Measurements from ENCODE around the gene SCO2.
"Not testable (repeated sequence)": the region's sequence is repeated elsewhere in the genome, so short reads cannot be mapped to it uniquely, and the experiment has no call there.

SCO2 gene

DNA sequence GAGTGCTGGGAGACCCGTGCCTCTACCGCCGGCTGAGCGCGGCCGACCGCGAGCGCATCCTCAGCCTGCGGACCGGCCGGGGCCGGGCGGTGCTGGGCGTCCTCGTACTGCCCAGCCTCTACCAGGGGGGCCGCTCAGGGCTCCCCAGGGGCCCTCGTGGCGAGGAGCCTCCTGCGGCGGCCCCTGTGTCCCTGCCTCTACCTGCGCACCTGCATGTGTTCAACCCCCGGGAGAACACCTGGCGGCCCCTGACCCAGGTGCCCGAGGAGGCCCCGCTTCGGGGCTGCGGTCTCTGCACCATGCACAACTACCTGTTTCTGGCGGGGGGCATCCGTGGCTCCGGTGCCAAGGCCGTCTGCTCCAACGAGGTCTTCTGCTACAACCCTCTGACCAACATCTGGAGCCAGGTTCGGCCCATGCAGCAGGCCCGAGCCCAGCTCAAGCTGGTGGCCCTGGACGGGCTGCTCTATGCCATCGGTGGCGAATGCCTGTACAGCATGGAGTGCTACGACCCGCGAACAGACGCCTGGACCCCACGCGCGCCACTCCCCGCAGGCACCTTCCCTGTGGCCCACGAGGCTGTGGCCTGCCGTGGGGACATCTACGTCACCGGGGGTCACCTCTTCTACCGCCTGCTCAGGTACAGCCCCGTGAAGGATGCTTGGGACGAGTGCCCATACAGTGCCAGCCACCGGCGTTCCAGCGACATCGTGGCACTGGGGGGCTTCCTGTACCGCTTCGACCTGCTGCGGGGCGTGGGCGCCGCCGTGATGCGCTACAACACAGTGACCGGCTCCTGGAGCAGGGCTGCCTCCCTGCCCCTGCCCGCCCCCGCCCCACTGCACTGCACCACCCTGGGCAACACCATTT, 23.8 kb upstream of the SCO2 start:
- DNase-seq, result no peak

DNA sequence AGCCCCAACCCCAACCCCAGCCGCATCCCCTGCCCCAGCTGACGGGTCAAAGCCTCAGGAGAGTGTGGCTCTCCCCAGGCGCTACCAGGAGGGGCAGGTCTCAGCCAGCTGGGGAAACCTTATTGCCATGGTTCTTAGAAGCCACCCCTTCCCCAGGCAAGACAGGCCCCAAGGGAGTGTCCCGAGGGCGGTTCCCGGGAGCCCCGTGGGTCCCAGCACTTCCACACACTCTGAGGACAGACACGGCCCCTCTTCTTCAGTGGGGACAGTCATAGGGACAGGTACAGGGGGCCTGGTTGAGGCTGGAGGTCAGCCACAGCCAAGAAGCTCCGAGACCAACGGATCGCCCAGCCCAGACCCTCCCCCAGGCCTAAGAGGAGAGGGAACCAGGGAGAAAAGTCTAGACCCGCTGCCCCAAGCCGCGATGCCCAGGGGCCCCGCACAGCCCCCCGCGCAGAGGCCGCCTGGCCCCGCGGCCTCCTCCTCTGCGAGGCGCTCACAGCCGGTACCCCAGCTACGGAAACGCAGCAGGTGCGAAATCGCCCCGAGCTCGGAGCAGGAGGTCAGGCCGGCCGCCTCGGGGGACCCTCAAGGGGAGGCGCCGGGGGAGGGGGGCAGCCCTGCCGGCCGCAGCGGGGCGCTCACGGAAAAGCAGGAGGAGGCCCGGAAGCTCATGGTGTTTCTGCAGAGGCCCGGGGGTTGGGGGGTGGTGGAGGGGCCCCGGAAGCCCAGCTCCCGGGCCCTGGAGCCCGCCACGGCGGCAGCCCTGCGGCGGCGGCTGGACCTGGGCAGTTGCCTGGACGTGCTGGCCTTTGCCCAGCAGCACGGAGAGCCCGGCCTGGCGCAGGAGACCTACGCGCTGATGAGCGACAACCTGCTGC, 22.9 kb upstream of the SCO2 start:
- no peak for DNase-seq

GRCh38 chr22:50547263-50547985, 22.0 kb upstream of the SCO2 start:
- no peak for DNase-seq

- DNase-seq, result no peak
Observed at GRCh38 chr22:50546326-50547262, 21.2 kb upstream of the SCO2 start.

GRCh38 chr22:50545522-50546325, 20.3 kb upstream of the SCO2 start, which contains the start of gene KLHDC7B:
Gene KLHDC7B (plus strand): TSS chr22:50545899. CDS start chr22:50546244, 345 bp downstream.
- peak; percentile 69 for DNase-seq

GRCh38 chr22:50544746-50545253, 19.4 kb upstream of the SCO2 start:
- DNase-seq, result no peak

GRCh38 chr22:50544078-50544745, 18.8 kb upstream of the SCO2 start:
- DNase-seq, result peak; percentile 59

DNA sequence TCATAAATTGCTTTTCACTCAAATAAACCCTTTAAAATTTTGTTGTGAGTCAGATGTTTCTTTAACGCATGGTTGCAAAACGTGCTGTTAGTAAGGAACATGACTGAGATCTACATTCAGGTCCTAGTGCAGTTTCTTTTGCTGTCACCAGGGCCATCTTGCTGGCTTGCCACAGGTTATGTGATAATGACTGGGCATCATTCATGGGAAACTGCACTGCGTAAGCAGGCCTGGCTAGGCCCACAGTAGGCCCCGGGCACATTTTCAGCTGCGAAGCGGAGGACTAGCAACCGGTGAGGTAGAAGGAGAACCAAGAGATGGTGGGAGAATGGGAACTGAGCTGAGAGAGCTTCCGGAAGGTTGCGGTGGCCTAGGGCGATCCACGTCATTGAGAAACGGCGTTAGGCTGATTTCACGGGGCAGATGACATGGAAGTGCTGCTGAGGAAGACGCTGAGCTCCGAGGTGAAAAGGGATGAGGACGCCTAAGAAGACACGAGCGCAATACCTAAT, 17.1 kb upstream of the SCO2 start:
- no peak for DNase-seq

DNA sequence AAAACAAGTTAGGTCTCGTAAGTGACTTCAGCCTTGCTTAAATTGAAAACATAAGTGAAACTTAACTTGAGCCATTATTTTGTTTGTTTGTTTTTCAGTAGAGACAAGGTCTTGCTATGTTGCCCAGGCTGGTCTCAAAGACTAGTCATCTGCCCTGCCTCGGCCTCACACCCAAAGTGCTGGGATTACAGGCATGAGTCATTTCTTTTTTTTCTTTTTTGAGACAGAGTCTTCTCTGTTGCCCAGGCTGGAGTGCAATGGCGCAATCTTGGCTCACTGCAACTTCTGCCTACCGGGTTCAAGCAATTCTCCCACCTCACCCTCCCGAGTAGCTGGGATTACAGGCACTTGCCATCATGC, 16.2 kb upstream of the SCO2 start:
- DNase-seq, result peak; percentile 82

DNA sequence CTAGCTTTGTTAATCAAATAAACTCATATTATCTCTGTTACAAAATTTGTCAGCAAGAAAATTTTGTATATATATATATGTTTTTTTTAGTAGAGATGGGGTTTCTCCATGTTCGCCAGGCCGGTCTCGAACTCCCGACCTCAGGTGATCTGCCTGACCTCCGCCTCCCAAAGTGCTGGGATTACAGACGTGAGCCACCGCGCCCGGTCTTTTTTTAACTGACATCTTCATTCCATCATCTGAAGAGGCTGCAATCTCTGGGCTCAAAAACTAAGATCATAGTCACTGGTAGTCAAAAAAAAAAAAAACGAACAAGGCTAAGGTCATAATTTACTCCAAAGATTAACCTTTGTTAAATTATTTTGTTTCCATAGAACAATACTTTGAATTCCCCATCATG, 15.0 kb upstream of the SCO2 start:
- DNase-seq, result no peak

DNA sequence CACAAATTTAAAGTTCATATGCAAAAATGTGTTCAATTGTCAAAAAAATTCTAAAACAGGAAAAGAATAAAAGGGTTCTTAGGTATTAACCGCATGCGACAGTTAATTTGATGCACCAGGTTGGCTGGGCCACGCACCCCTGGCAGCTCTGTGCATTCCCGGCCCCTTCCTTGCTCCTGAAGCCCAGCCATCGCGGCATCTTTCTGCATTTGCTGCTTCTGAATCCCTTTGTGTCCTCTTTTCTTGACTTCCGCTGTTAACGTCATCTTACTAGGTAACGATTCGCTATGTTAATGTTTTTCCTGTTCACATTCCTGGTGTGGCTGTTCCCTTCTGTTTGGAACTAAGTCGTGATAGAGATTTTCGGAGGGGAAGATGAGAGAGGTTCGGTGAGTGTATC, 12.4 kb upstream of the SCO2 start:
- DNase-seq, result no peak

DNA sequence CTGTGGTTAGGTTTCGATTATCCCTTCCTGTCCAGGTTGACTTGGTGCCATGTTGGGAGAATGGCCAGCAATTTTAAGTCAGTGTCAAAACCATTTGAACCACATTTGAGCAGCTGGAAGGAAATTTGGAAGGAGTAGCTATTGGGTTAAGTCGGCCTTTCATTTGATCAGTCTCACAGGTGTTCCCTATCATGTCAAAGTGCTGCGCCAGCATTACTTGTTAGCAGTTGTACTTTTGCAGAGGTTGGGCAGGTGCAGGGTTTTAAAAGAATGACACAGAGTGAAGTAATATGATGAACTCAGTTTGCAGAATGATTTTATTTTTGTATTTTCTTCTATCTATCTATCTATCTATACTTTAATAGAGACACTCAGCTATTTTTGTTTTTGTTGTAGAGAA, 10.8 kb upstream of the SCO2 start:
- DNase-seq, result no peak

DNA sequence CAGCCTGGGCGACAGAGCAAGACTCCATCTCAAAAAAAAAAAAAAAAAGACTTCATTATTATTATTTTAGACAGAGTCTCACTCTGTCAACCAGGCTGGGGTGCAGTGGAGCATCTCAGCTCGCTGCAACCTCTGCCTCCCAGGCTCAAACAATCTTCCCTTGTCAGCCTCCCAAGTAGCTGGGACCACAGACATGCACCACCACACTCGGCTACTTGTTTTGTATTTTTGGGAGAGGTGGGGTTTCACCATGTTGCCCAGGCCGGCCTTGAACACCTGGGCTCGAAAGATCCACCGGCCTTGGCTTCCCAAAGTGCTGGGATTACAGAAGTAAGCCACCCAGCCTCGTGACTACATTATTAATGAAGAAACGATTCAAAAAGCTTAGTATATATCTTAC, 9.7 kb upstream of the SCO2 start:
- no peak for DNase-seq

DNA sequence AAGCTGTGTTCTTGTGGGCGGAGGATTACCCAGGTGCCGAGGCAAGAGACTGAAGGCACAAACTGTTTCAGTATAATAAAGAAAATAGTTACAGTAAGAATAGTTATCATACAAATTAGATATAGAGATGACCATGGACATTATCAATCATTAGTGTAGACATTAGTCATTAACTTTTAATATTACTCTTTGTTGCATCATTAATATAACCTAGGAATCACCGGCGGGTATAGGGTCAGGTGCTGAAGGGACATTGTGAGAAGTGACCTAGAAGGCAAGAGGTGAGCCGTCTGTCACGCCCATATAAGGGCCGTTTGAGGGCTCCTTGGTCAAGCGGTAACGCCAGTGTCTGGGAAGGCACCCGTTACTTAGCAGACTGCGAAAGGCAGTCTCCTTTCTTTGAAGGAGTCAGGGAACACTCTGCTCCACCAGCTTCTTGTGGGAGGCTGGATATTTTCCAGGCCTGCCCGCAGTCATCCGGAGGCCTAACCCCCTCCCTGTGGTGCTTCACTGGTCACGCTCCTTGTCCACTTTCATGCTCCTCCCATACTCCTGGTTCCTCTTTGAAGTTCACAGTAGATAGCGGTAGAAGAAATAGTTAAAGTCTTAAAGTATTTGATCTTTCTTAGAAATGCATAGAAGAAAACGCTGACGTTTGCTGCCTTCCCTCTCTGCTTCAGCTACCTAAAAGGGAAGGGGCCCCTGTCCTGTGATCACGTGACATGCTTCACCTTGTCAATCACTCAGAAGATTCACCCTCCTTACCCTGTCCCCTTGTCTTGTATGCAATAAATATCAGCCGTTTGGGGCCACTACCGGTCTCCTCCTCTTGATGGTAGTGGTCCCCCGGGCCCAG, 8.7 kb upstream of the SCO2 start:
- not testable (repeated sequence) for DNase-seq

DNA sequence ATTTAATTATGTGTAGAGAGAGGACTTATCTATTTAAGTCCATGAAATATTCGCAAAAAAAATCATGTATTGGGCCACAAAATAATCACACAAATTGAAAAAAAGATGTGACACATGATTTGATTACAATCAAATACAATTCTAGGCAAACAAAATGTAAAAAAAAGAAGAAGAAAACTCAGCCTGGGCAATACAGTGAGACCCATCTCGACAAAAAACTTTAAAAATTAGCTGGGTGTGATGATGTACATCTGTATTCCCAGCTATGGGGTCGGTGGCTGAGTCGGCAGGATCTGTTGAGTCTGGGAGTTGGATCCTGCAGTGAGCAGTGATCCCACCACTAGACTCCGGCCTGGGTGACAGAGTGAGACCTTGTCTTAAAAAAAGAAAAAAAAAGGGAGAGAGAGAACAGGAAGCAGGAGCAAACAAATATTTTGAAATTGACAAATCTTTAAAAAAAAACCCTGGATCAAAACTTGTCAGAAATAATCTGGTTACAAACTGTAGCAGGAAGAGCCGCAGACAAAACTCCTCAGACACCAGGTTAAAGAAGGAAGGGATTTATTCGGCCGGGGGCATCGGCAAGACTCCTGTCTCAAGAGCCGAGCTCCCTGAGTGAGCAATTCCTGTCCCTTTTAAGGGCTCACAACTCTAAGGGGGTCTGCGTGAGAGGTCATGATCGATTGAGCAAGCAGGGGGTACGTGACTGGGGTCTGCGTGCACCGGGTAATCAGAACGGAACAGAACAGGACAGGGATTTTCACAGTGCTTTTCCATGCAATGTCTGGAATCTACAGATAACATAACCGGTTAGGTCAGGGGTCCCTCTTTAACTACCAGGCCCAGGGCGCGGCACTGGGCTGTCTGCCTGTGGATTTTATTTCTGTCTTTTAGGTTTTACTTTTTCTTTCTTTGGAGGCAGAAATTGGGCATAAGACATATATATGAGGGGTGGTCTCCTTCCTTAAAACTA, 7.7 kb upstream of the SCO2 start:
- no peak for DNase-seq

- DNase-seq, result peak; percentile 45
Observed at GRCh38 chr22:50531962-50532674, 6.7 kb upstream of the SCO2 start.

- DNase-seq, result no peak
Observed at GRCh38 chr22:50531546-50531961, 6.2 kb upstream of the SCO2 start.

Measured in fibroblast of skin of right quadriceps (primary cell).